CD14-positive monocyte (primary cell): ENCODE measurements around the gene PFKM. TPM values are rescaled to one million over a fixed set of nuclear protein-coding genes. Genes with fewer than 3 reads are reported as not detected.

Experiments
- DNase-seq, 3 donors: peaks; one replicate each; pipeline ENCODE4 v3.0.0-alpha.2; 2011 to 2022
- H2AFZ ChIP-seq: 2 replicates; pipeline ENCODE4 v1.6.0; 2012; ENCODE audit warnings: mild to moderate bottlenecking, low read depth, low read length, inconsistent platforms; ENCODE audit not compliant: insufficient read depth, poor library complexity, severe bottlenecking
- H3K27ac ChIP-seq, 2 donors: 1 replicate in 1 of 2; 2 replicates in 1 of 2; pipeline ENCODE4 v1.5.1; 2012 to 2013; ENCODE audit warnings: low read length in 2 of 2, control low read depth in 1 of 2, inconsistent platforms in 1 of 2, low read depth in 1 of 2, mild to moderate bottlenecking in 1 of 2
- H3K27me3 ChIP-seq, 2 donors: one replicate each; pipeline versions ENCODE4 v1.6.0 to v1.6.1; 2011 to 2013; ENCODE audit warnings: low read length in 2 of 2; ENCODE audit not compliant: control insufficient read depth in 2 of 2, insufficient read depth in 2 of 2
- H3K36me3 ChIP-seq, 2 donors: replicated peaks in 1 of 2; 1 replicate in 1 of 2; 2 replicates in 1 of 2; pipeline versions ENCODE4 v1.5.1 to v1.6.1; 2012 to 2013; ENCODE audit warnings: low read length in 2 of 2, control low read depth in 1 of 2, inconsistent platforms in 1 of 2, mild to moderate bottlenecking in 1 of 2; ENCODE audit not compliant: insufficient read depth in 2 of 2, control insufficient read depth in 1 of 2
- H3K4me1 ChIP-seq, 2 donors: 1 replicate in 1 of 2; 2 replicates in 1 of 2; pipeline versions ENCODE4 v1.5.1 to v1.6.1; 2012 to 2013; ENCODE audit warnings: low read length in 2 of 2, control low read depth in 1 of 2, inconsistent platforms in 1 of 2, mild to moderate bottlenecking in 1 of 2, moderate library complexity in 1 of 2; ENCODE audit not compliant: insufficient read depth in 2 of 2, control insufficient read depth in 1 of 2
- H3K4me2 ChIP-seq: replicated peaks from 2 replicates; pipeline ENCODE3; 2012; ENCODE audit warnings: low read length, moderate library complexity, mild to moderate bottlenecking; ENCODE audit not compliant: poor library complexity, severe bottlenecking; ENCODE audit errors: extremely low read depth
- H3K4me3 ChIP-seq, 3 experiments: fragments of 200-600 bp in 1 of 3; sonication (generic) in 1 of 3; replicated peaks in 1 of 3; 1 replicate in 2 of 3; 2 replicates in 1 of 3; pipeline ENCODE4 v1.5.1; 2011 to 2013; ENCODE audit warnings: low read length in 3 of 3, mild to moderate bottlenecking in 3 of 3, control low read depth in 2 of 3, low read depth in 2 of 3, inconsistent platforms in 1 of 3, moderate library complexity in 1 of 3
- H3K79me2 ChIP-seq: 2 replicates; pipeline ENCODE4 v1.6.0; 2012; ENCODE audit warnings: mild to moderate bottlenecking, control low read depth, inconsistent platforms, low read length, moderate library complexity; ENCODE audit not compliant: insufficient read depth
- H3K9ac ChIP-seq: 2 replicates; pipeline ENCODE4 v1.6.0; 2017; ENCODE audit warnings: low read length, mild to moderate bottlenecking; ENCODE audit not compliant: insufficient read depth, poor library complexity, severe bottlenecking
- H3K9me3 ChIP-seq, 2 donors: replicated peaks in 1 of 2; 1 replicate in 1 of 2; 2 replicates in 1 of 2; pipeline versions ENCODE4 v1.5.1 to v1.6.1; 2012 to 2013; ENCODE audit warnings: low read length in 2 of 2, control low read depth in 1 of 2; ENCODE audit not compliant: control insufficient read depth in 1 of 2, insufficient read depth in 1 of 2
- H4K20me1 ChIP-seq: 2 replicates; pipeline ENCODE4 v1.6.0; 2012; ENCODE audit warnings: mild to moderate bottlenecking, low read length, control low read depth, moderate library complexity; ENCODE audit not compliant: insufficient read depth
- H3K27ac Mint-ChIP-seq, 7 donors: one replicate each; pipeline ENCODE4 v1.8.0; 2020; ENCODE audit warnings: mild to moderate bottlenecking in 7 of 7, mixed read lengths in 7 of 7, moderate library complexity in 6 of 7, inconsistent platforms in 2 of 7
- H3K27me3 Mint-ChIP-seq, 3 donors: one replicate each; pipeline ENCODE4 v1.8.0; 2021 to 2022; ENCODE audit warnings: low read depth in 3 of 3, mild to moderate bottlenecking in 3 of 3, mixed read lengths in 3 of 3, moderate library complexity in 3 of 3, inconsistent platforms in 1 of 3
- H3K36me3 Mint-ChIP-seq, 2 donors: one replicate each; pipeline ENCODE4 v1.8.0; 2020; ENCODE audit warnings: mixed read lengths in 2 of 2, inconsistent platforms in 1 of 2, mild to moderate bottlenecking in 1 of 2
- H3K4me1 Mint-ChIP-seq: one replicate; pipeline ENCODE4 v1.8.0; 2020; ENCODE audit warnings: mild to moderate bottlenecking, mixed read lengths
- H3K4me3 Mint-ChIP-seq, 2 donors: one replicate each; pipeline ENCODE4 v1.8.0; 2020; ENCODE audit warnings: mild to moderate bottlenecking in 2 of 2, mixed read lengths in 2 of 2, moderate library complexity in 1 of 2
- H3K9me3 Mint-ChIP-seq, 7 donors: one replicate each; pipeline ENCODE4 v1.8.0; 2020 to 2022; ENCODE audit warnings: mixed read lengths in 7 of 7, mild to moderate bottlenecking in 6 of 7, moderate library complexity in 6 of 7, inconsistent platforms in 2 of 7
- CTCF ChIP-seq: fragments of 200-600 bp; IDR thresholded peaks from one replicate; pipeline ENCODE4 v1.8.0; 2022; ENCODE audit warnings: antibody characterized with exemption, mild to moderate bottlenecking
- WGBS: methylation state at CpG from one replicate; pipeline ENCODE4 v1.1.5; 2013; ENCODE audit warnings: missing lambda C conversion rate; ENCODE audit not compliant: insufficient coverage; 5-methylcytosine and 5-hydroxymethylcytosine counted together
- intact Hi-C, 2 donors: fragments of 100-400 bp; cut with micrococcal nuclease; formaldehyde crosslinking; loops; one replicate each; pipeline versions ENCODE4 v1.15.0 to v1.15.1; 2023
- polyA plus RNA-seq, 3 donors: library from polyadenylated mRNA; depleted of rRNA in 1 of 3; unstranded in 2 of 3; stranded (reverse) in 1 of 3; fragments of 300-500 nt in 2 of 3; fragments of >200 nt in 1 of 3; fragmentation: Illumina TruSeq in 2 of 3; gene quantifications; 1 replicate in 2 of 3; 2 replicates in 1 of 3; pipeline ENCODE4 v1.2.3, GENCODE V29; 2012 to 2021

Gene PFKM
- polyA plus RNA-seq, 3 donors, result 2.8 to 8.4 (median 3.0) TPM

GRCh38 chr12:48128800-48129199 is 9.6 kb downstream of the PFKM start:
- WGBS, result no CpG with 5 or more reads among the region's 1 CpG
- Histone ChIP-seq H3K27me3 (no peaks in the 10 kb centered on the region), H3K27ac (no peak overlapping the region), H3K9me3 (no peaks in the 10 kb centered on the region), H4K20me1 (no peaks in the 10 kb centered on the region), H3K4me3 (no peak overlapping the region), H2AFZ (no peak overlapping the region), H3K79me2 (no peaks in the 10 kb centered on the region), H3K4me2 (no peak overlapping the region), H3K4me1 (no peaks in the 10 kb centered on the region), H3K9ac (no peak overlapping the region), H3K36me3 (peaks cover 0 to 1% of the 10 kb centered on the region in 2 donors)
- H3K4me1 Mint-ChIP-seq, result no peaks in the 10 kb centered on the region
- DNase-seq, result no peak
- no peak for TF ChIP-seq CTCF
- peaks cover 0 to 2% (median 0%) of the 10 kb centered on the region in 3 donors for H3K27me3 Mint-ChIP-seq
- H3K4me3 Mint-ChIP-seq, result no peak overlapping the region
- H3K9me3 Mint-ChIP-seq, result no peaks in the 10 kb centered on the region
- intact Hi-C loops, result no loop called here
- H3K27ac Mint-ChIP-seq, result no peak overlapping the region
- peaks cover 0 to 7% of the 10 kb centered on the region in 2 donors for H3K36me3 Mint-ChIP-seq

GRCh38 chr12:48129376-48129775 is 10.2 kb downstream of the PFKM start:
- H3K4me3 ChIP-seq, result no peak overlapping the region
- WGBS, result no CpG with 5 or more reads among the region's 1 CpG
- Mint-ChIP-seq H3K4me3 (no peak overlapping the region), H3K4me1 (no peaks in the 10 kb centered on the region), H3K27ac (no peak overlapping the region), H3K27me3 (peaks cover 0 to 2% (median 2%) of the 10 kb centered on the region in 3 donors), H3K36me3 (peaks cover 0 to 11% of the 10 kb centered on the region in 2 donors), H3K9me3 (no peaks in the 10 kb centered on the region)
- no peaks in the 10 kb centered on the region for H3K9me3 ChIP-seq
- H3K9ac ChIP-seq, result no peak overlapping the region
- TF ChIP-seq CTCF, result no peak
- H2AFZ ChIP-seq, result no peak overlapping the region
- H3K36me3 ChIP-seq, result peaks cover 4 to 7% of the 10 kb centered on the region in 2 donors
- H3K27ac ChIP-seq, result no peak overlapping the region
- intact Hi-C loops, result no loop called here
- DNase-seq, result no peak
- H3K4me1 ChIP-seq, result no peaks in the 10 kb centered on the region
- H3K79me2 ChIP-seq, result no peaks in the 10 kb centered on the region
- H3K27me3 ChIP-seq, result no peaks in the 10 kb centered on the region
- H4K20me1 ChIP-seq, result no peaks in the 10 kb centered on the region
- H3K4me2 ChIP-seq, result no peak overlapping the region
